ENCODE data around the gene MRPL38.

Gene MRPL38

DNA sequence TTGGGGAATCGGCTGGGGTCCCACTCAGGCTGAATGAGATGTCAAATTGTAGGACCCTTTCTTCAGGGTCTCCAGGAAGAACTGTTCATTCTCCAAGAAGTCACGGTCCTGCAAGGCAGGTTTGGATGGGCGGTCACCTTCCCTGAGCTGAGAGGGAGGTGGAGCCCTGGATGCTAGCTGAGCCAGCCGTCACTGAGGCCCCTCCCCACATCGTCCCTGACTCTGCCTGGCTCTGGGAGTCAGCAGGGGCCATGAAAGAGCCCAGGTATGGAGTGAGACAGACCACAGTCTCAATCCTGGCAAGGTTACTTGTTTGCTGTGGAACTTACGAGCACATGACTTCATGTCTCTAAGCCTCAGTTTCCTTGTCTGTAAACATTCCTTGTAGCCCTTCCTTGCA, 6.0 kb upstream of the MRPL38 start:
- no peak for DNase-seq
- TF ChIP-seq GATA1 (IDR thresholded peaks at IDR 0.05; ENCODE audit: low read depth, low read length) (no peak), POLR2A (IDR thresholded peaks at IDR 0.05; ENCODE audit: low read length) (no peak)

DNA sequence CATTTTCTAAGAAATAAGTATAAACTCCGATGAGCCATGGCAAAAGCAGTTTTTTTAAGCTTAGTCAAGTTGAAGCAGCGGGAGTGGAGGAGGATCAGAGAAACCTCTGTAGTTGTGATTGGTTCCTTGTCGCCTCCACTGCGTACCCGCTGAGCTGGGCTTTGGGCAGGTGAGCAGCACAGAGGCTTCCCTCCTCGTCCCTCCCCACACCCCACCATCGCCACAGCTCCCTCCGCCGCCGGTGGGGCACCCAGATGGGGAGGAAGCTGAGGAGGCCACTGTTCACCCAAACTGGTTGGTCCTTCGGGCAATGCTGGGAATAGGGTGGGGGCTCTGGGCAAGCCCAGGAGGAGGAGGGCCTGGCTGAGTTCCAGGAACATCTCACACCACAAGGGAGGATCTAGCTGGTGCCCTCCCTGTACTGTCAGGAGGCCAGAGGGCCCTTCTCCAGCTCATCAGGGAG, 5.2 kb upstream of the MRPL38 start:
- TF ChIP-seq POLR2A (IDR thresholded peaks at IDR 0.05; ENCODE audit: low read length) = no peak
- TF ChIP-seq GATA1 (IDR thresholded peaks at IDR 0.05; ENCODE audit: low read depth, low read length) = no peak
- no peak for DNase-seq

GRCh38 chr17:75909051-75909811, 4.5 kb upstream of the MRPL38 start:
- TF ChIP-seq POLR2A (IDR thresholded peaks at IDR 0.05; ENCODE audit: low read length) (no peak), GATA1 (IDR thresholded peaks at IDR 0.05; ENCODE audit: low read depth, low read length) (no peak)
- no peak for DNase-seq

DNA sequence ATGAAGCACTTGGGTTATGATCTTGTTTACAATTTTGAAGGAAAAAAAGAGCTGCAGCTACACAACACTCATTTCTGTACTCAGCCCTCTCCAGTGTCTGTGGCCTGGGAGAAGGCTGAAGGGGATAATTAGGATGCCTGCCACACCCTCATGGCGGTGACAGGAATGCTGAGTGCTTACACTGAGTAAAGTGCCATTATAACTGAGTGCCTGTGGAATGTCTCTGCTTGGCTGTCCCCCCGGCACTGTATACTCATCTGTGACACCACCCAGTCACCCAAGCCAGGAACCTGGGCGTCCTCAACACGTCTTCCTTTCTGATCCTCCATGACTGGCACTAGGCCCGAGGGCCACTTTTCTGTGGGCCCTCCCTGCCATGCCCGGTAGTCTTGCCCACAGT, 3.5 kb upstream of the MRPL38 start:
- DNase-seq = no peak
- no peak for TF ChIP-seq GATA1 (IDR thresholded peaks at IDR 0.05; ENCODE audit: low read depth, low read length)
- TF ChIP-seq POLR2A (IDR thresholded peaks at IDR 0.05; ENCODE audit: low read length) = no peak

GRCh38 chr17:75906143-75906884, 1.6 kb upstream of the MRPL38 start:
- no peak for DNase-seq
- TF ChIP-seq POLR2A (IDR thresholded peaks at IDR 0.05; ENCODE audit: low read length) (no peak), GATA1 (IDR thresholded peaks at IDR 0.05; ENCODE audit: low read depth, low read length) (no peak)

GRCh38 chr17:75902406-75902805, 2.3 kb downstream of the MRPL38 start:
- DNase-seq = no peak
- no peak for TF ChIP-seq POLR2A (IDR thresholded peaks at IDR 0.05; ENCODE audit: low read length)
- no peak for TF ChIP-seq GATA1 (IDR thresholded peaks at IDR 0.05; ENCODE audit: low read depth, low read length)

DNA sequence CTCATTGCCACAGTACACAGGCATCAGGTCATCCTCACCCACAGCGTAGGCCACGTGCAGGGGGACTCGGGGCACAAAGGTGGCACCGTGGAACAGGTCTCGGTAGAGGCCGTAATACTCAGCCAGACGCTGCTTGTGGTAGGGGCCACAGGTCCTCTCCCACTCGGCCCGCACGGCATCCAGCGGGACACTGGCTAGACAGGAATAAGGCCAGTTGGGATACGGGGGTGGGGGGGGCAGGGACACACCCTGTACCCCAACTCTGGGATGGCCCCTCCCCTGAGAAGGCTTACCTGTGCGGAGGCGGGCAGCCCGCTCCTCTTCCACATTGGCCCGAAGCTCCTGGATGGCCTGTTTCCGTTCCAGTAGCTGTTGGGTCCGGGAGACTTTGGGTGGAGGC, 3.0 kb downstream of the MRPL38 start:
- TF ChIP-seq POLR2A (IDR thresholded peaks at IDR 0.05; ENCODE audit: low read length) (no peak), GATA1 (IDR thresholded peaks at IDR 0.05; ENCODE audit: low read depth, low read length) (no peak)
- no peak for DNase-seq

GRCh38 chr17:75900691-75901533, 3.8 kb downstream of the MRPL38 start:
- TF ChIP-seq POLR2A (IDR thresholded peaks at IDR 0.05; ENCODE audit: low read length) = no peak
- TF ChIP-seq GATA1 (IDR thresholded peaks at IDR 0.05; ENCODE audit: low read depth, low read length) = no peak
- no peak for DNase-seq

DNA sequence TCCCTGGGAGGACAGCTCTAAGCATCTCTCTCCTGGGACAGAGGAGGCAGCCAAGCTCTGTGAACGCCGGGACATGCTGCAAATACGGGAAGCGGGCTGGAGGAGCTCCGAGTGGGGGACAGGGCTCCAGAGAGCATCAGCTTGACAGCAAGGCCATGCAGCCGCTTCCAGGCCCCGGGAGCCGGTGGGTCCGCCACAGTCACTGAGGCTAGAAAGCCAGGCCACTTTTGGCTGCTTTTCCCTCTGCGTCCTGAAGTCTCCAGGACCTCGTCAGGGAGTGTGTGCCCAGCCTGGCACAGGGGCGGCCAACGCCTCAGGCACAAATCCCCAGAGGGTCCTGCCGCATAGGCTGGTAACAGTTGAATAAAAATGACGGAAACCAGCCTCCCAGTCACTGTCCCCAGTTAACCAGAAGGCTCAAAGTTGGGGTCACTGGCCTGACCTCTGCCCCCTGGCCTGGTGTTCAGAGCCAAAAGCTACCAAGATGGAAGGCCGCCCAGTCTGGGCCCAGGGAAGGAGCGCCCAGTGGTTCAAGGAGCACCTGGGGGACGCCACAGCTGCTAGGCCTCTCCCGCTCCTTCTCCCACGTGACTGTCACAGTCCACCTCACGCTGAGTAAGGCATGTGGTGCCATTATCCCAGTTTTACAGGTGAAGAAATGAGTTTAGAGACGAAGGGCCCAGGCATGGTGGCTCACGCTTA, 4.8 kb downstream of the MRPL38 start:
- TF ChIP-seq POLR2A (IDR thresholded peaks at IDR 0.05; ENCODE audit: low read length) = no peak
- TF ChIP-seq GATA1 (IDR thresholded peaks at IDR 0.05; ENCODE audit: low read depth, low read length) = no peak
- no peak for DNase-seq

- DNase-seq = no peak
- no peak for TF ChIP-seq GATA1 (IDR thresholded peaks at IDR 0.05; ENCODE audit: low read depth, low read length)
- TF ChIP-seq POLR2A (IDR thresholded peaks at IDR 0.05; ENCODE audit: low read length) = no peak
Measured at GRCh38 chr17:75899353-75899752, 5.3 kb downstream of the MRPL38 start.

DNA sequence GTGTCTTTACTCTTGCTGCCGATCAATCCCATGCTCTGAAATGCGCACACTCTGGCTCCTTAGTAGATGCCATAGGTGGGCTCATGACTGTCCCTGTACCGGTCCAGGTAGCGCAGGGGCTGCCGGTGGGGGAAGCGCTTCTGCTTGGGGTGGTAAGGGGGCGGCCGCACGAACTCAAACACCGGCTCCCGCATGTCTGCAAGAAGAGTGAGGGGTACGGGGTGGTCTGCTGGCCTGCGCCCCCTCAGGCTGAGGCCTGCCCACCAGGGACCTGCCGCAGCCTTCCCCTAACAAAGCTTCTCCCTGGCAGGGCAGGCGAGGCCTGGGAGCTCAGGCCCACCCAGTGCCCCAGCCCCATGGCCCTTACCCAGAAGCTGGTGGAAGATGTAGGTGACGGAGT, 5.9 kb downstream of the MRPL38 start:
- TF ChIP-seq GATA1 (IDR thresholded peaks at IDR 0.05; ENCODE audit: low read depth, low read length) (no peak), POLR2A (IDR thresholded peaks at IDR 0.05; ENCODE audit: low read length) (no peak)
- no peak for DNase-seq

DNA sequence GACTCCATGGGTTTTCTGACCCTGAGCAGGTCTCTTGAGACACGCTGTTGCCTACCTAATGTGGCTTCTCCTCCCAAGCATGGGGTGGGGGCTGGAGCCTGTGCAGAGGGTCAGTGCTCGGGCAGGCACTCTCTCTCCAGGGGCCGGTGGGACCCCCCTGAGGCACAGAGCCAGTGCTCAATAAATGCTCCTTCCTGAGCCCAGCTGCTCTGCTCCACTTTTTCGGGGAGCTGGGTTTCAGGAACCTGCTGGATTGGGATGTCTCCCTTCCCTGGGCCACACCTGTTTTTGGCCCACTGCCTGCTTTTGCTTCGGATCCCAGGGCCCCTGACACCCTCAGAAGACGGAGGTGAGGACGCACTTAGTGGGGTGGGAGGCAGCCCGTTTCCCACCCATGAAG, 6.6 kb downstream of the MRPL38 start:
- DNase-seq = no peak
- TF ChIP-seq GATA1 (IDR thresholded peaks at IDR 0.05; ENCODE audit: low read depth, low read length) = no peak
- no peak for TF ChIP-seq POLR2A (IDR thresholded peaks at IDR 0.05; ENCODE audit: low read length)

Measured in erythroblast (primary cell).